ENCODE data around the gene FGFR1OP2.

- TF ChIP-seq POLR2AphosphoS5 (IDR thresholded peaks at IDR 0.05; ENCODE audit: low read depth, low read length) = no peak
- no peak for TF ChIP-seq REST (IDR thresholded peaks at IDR 0.05; ENCODE audit: insufficient read depth in 1 of 2, low read depth in 2 of 2, low read length in 2 of 2)
Measured at GRCh38 chr12:27012239-27012981, 74.1 kb downstream of the FGFR1OP2 start.
